Left lung (tissue), 10 donors: Measurements from ENCODE around the gene PRDM2. TPM values are rescaled to one million over a fixed set of nuclear protein-coding genes. Genes with fewer than 3 reads are reported as not detected.

Experiments
- ATAC-seq: fragments of 200-7000 bp; cut with Tn5 transposase; one replicate; pipeline ENCODE4 v1.9.1; 2020; ENCODE audit warnings: moderate library complexity
- DNase-seq, 4 donors: peaks; one replicate each; pipeline ENCODE4 v3.0.0-alpha.2; 2013 to 2020
- H3K27ac ChIP-seq, 2 donors: fragments of 200-600 bp; sonication (generic) in 1 of 2; one replicate each; pipeline versions ENCODE4 v1.5.0 to v1.8.0; 2020 to 2021
- H3K27me3 ChIP-seq, 2 donors: fragments of 200-600 bp; sonication (generic) in 1 of 2; one replicate each; pipeline versions ENCODE4 v1.5.0 to v1.8.0; 2020 to 2021
- H3K36me3 ChIP-seq, 2 donors: fragments of 200-600 bp; sonication (generic) in 1 of 2; one replicate each; pipeline versions ENCODE4 v1.5.0 to v1.8.0; 2020 to 2021
- H3K4me1 ChIP-seq, 2 donors: fragments of 200-600 bp; one replicate each; pipeline ENCODE4 v1.8.0; 2021
- H3K4me3 ChIP-seq, 2 donors: fragments of 200-600 bp; sonication (generic) in 1 of 2; one replicate each; pipeline versions ENCODE4 v1.5.0 to v1.8.0; 2020 to 2021; ENCODE audit warnings: mild to moderate bottlenecking in 1 of 2
- H3K9me3 ChIP-seq, 2 donors: fragments of 200-600 bp; sonication (generic) in 1 of 2; one replicate each; pipeline versions ENCODE4 v1.5.0 to v1.8.0; 2020 to 2021
- intact Hi-C, 2 donors: fragments of 100-400 bp; cut with DNase I; formaldehyde crosslinking; loops; one replicate each; pipeline versions ENCODE4 v1.11.2 to v1.14.2; 2022
- polyA plus RNA-seq, 6 donors: library from polyadenylated mRNA; unstranded; fragments of 120-200 nt; gene quantifications; one replicate each; pipeline ENCODE4 v1.2.1, GENCODE V29; 2013; ENCODE audit not compliant: insufficient read length in 6 of 6
- total RNA-seq, 2 donors: library from RNA; stranded (reverse); fragmentation: NEBNext Ultra II Directional; extraction: Animal tissue kit (Norgen Biotek cat#: 25700); gene quantifications; one replicate each; pipeline ENCODE4 v1.2.1, GENCODE V29; 2021
- TF ChIP-seq, protein P1 (sequence below), 2 donors: fragments of 200-600 bp; sonication (generic) in 1 of 2; IDR thresholded peaks; one replicate each; pipeline versions ENCODE4 v1.5.0 to v1.8.0; 2021; ENCODE audit warnings: antibody characterized with exemption in 2 of 2
- donor health status: DM: no; HTN: yes; CAD: no.
- donor health status: DM: no; HTN: no; CAD: no.

The PRDM2 gene
- total and polyA plus RNA-seq, 8 donors: 39.6 to 51.7 (median 44.9) TPM

DNA sequence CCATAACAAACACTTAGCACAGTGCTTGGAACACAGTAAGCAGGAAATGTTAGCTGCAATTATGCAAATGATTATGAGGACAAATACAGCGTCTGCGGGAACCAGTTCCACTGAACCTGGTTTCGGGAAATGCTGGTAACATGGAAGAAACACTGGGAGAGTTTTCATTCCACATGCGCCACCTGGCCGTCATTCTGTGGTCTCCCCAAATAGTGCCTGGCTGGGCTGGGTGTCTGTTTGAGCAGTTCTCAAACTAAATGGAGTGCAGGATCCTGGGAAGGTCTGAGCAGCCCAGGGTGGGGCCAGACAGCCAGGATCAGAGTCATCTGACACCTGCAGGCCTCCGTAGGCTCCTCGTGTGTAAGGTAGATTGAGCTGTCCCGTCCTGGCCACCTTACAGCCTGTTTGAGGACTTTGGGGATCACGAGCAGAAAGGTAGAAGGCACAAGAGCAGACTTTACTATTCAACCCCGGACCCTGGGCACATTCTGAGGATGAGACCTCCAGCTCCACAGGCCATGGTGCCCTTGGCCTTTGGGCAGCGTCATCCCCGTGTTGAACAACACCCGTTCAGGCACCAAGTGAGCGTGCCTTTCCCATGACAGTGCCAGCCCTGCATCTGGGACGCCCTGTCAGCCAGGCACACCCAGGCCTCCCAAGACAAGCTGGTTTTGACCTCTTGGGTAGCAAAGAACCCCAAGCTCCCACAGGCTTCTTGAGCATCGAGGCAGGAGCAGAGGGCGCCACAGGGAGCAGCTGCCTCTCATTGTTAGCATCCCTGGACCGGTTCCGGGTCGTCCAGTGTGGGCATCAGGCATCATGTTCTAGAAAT lies 101.9 kb downstream of the PRDM2 start:
- intact Hi-C loops: no loop called here
- DNase-seq (peak in 1 of 4 donors; percentile 65), ATAC-seq (peak; percentile 72)
- Histone ChIP-seq H3K4me3 (no peak overlapping the region), H3K27me3 (no peaks in the 10 kb centered on the region), H3K4me1 (peaks cover 0 to 10% of the 10 kb centered on the region in 2 donors), H3K27ac (no peak overlapping the region), H3K36me3 (peaks cover 0 to 9% of the 10 kb centered on the region in 2 donors), H3K9me3 (no peaks in the 10 kb centered on the region)
- TF ChIP-seq, protein P1, sequence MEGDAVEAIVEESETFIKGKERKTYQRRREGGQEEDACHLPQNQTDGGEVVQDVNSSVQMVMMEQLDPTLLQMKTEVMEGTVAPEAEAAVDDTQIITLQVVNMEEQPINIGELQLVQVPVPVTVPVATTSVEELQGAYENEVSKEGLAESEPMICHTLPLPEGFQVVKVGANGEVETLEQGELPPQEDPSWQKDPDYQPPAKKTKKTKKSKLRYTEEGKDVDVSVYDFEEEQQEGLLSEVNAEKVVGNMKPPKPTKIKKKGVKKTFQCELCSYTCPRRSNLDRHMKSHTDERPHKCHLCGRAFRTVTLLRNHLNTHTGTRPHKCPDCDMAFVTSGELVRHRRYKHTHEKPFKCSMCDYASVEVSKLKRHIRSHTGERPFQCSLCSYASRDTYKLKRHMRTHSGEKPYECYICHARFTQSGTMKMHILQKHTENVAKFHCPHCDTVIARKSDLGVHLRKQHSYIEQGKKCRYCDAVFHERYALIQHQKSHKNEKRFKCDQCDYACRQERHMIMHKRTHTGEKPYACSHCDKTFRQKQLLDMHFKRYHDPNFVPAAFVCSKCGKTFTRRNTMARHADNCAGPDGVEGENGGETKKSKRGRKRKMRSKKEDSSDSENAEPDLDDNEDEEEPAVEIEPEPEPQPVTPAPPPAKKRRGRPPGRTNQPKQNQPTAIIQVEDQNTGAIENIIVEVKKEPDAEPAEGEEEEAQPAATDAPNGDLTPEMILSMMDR (IDR thresholded peaks at IDR 0.05): no peak

DNA sequence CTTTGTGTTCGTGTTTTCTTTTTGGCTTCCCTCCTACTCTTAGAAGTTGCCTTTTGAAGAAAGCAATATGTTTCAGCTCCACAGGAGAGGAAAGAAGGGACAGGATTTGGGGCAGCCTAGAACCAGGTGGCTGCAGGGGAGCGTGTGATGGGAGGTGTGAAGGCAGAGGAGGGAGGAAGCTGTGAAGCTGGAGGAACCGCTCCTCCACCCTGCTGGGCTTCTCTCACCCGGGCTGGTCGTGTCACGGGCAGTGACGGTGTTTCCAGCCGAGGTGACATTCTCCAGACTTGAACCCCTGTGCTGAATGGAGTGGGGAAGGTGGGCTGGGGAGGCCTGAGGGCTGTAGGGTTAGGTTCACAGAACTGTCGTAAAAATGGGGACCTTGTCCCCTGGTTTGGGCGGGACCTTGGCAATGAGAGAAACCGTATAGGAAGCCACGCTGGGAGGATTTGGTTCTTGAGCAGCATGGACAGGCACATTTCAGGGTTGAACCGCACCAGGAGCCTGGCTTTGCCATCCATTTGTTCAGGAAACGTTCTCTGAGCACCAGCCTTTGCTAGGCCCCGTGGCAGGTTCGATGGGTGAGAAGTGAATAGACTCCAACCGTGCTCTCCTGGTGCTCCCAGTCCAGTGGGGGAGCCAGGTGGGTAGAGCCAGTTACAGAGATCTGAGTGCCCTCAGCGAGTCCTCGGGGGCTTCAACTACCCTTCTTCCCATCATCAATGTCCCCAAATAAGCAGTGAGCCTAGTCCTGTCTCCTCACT lies 103.0 kb downstream of the PRDM2 start:
- no peaks in the 10 kb centered on the region for H3K27me3 ChIP-seq
- H3K27ac ChIP-seq: no peak overlapping the region
- no peak for ATAC-seq
- peaks cover 0 to 9% of the 10 kb centered on the region in 2 donors for H3K36me3 ChIP-seq
- intact Hi-C loops: no loop called here
- TF ChIP-seq, protein P1 (IDR thresholded peaks at IDR 0.05): no peak
- H3K9me3 ChIP-seq: no peaks in the 10 kb centered on the region
- peaks cover 0 to 10% of the 10 kb centered on the region in 2 donors for H3K4me1 ChIP-seq
- no peak overlapping the region for H3K4me3 ChIP-seq
- peak in 1 of 4 donors; percentile 51 for DNase-seq

DNA sequence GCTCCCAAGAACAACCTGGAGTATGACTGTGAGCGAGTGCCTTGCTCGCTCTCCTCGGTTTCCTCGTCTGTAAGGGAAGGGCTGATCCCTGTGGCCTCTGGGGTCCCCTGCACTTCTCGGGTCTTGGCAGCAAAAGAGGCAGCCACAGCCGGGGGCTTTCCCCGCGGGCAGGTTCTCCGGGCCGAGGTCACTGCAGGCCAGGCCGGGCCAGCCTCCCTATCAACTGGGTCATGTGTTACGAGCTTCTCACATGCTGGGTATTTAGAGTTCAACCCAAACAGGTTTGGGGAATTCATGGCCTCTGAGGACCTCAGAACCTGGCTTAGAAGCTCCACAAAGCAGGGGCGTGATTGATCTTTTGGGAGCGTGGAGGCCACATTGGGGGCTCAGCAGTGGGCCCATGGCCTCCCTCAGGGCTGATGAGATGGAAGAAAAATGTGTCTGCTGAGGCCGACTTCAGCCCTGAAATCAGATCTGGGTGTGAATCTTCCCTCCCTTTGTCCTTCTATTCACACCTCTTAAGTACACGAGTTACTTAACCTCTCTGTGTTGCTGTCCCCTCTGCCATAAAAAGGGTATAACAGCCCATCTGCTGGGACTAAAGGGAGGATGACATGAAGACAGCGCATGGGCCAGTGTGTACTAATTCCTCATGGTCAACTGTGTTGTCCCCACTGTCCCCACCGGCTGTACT lies 103.7 kb downstream of the PRDM2 start:
- DNase-seq (peak in 1 of 4 donors; percentile 67), ATAC-seq (no peak)
- Histone ChIP-seq H3K27me3 (no peaks in the 10 kb centered on the region), H3K27ac (no peak overlapping the region), H3K36me3 (peaks cover 0 to 8% of the 10 kb centered on the region in 2 donors), H3K9me3 (no peaks in the 10 kb centered on the region), H3K4me3 (no peak overlapping the region), H3K4me1 (peaks cover 0 to 10% of the 10 kb centered on the region in 2 donors)
- intact Hi-C loops: no loop called here
- TF ChIP-seq, protein P1 (IDR thresholded peaks at IDR 0.05): no peak

DNA sequence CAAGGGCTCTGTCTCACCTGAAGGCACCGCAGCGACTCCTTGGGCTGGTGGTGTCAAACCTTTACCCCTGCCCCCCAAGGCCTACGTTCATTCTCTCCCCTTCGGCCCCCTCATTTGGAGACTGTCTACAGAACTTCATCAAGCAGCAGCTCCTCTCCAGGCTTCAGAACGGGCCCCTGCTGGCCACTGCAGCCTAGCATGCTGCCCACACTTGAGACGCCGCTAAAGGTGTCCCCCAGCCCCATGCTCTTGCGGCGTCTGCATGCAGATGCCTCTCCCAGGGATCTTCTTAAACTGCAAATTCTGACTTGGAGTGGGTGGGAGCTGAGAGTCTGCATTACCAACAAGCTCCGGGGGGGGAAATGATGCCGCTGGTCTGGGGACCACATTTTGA lies 104.2 kb downstream of the PRDM2 start:
- DNase-seq (peak in 1 of 4 donors; percentile 53), ATAC-seq (no peak)
- intact Hi-C loops: no loop called here
- H3K27ac ChIP-seq: no peak overlapping the region
- peaks cover 0 to 10% of the 10 kb centered on the region in 2 donors for H3K4me1 ChIP-seq
- peaks cover 0 to 4% of the 10 kb centered on the region in 2 donors for H3K36me3 ChIP-seq
- no peaks in the 10 kb centered on the region for H3K27me3 ChIP-seq
- no peak overlapping the region for H3K4me3 ChIP-seq
- H3K9me3 ChIP-seq: no peaks in the 10 kb centered on the region
- TF ChIP-seq, protein P1 (IDR thresholded peaks at IDR 0.05): no peak
